ENCODE measurements around the gene GCLC.
"Not testable (repeated sequence)": the region's sequence is repeated elsewhere in the genome, so short reads cannot be mapped to it uniquely, and the experiment has no call there.

Gene GCLC

DNA sequence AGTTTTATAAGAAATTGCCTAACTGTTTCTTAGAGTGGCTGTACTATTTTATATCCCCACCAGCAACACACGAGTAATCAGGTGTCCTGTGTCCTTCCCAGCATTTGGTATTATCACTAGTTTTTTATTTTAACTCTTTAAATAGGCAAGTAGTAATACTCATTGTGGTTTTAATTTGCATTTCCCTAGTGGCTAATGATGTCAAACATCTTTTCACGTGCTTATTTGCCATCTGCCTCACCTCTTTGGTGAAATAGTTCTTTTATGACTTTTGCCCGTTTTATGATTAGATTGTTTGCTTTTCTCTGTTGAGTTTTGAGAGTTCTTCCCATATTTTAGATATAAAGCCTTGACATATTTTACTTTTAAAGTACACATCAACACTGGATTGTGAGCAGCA is 57.8 kb downstream of the GCLC start:
- DNase-seq: no peak

GRCh38 chr6:53486679-53487078 is 58.2 kb downstream of the GCLC start:
- DNase-seq: no peak

DNA sequence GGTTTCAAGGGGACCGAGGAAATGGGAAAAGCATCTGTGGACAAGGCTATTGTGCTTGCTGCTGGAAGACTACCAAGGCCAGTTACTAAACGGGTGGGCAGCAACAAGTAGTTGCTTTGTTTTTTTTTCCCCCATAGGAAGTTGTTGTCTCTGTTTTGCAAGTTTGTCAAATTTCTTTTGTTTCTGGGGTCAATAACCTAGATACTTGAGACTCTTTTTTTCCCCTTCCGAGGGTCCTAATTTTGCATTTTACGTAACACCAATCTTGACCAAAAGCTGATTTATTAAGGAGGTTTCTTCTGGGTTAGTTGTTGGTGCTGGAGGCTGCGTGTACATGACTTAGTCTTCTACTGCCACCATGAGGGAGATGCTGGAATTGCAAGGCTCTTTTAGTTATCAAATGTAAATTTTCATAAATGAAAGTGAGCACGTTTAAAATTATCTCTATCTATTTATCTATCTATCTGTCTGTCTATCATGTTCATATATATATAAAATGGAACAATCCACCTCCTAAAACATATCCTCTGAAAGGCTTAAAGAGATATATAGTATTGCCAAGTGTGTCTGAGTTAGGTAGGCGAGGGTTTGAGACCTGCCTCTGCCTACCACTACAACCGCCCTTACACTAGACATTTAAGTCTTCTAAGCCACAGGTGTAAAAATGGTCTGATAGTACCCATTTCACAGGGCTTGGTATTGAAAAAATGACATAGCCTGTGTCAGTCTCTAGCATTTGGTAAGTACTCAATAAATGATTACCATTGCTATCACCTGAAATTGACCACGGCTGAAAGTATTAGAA is 60.2 kb downstream of the GCLC start:
- DNase-seq: peak; percentile 54

- no peak for DNase-seq
These were observed 61.2 kb downstream of the GCLC start for GRCh38 chr6:53483423-53484353.

DNA sequence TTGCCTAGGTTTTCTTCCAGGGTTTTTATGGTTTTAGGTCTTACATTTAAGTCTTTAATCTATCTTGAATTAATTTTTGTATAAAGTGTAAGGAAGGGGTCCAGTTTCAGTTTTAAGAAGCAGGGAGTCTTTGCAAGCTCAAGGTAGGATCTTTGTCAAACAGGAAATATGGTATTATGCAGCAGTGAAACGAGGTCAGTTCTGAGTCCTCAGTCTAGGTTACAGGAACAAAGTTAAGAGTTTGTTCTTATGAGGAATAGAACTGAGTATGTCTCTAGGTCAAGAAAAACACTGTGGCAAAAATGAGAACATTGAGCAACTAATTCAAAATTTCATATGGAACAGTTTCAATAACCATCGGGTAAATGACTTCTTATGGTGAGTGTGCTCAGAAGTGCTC is 63.6 kb downstream of the GCLC start:
- no peak for DNase-seq

DNA sequence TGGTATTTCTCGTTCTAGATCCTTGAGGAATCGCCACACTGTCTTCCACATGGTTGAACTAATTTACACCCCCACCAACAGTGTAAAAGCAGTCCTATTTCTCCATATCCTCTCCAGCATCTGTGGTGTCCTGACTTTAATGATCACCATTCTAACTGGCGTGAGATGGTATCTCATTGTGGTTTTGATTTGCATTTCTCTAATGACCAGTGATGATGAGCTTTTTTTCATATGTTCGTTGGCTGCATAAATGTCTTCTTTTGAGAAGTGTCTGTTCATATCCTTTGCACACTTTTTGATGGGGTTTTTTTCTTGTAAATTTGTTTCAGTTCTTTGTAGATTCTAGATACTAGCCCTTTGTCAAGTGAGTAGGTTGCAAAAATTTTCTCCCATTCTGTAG is 64.1 kb downstream of the GCLC start:
- not testable (repeated sequence) for DNase-seq

GRCh38 chr6:53479871-53480270 is 65.0 kb downstream of the GCLC start:
- DNase-seq: no peak

DNA sequence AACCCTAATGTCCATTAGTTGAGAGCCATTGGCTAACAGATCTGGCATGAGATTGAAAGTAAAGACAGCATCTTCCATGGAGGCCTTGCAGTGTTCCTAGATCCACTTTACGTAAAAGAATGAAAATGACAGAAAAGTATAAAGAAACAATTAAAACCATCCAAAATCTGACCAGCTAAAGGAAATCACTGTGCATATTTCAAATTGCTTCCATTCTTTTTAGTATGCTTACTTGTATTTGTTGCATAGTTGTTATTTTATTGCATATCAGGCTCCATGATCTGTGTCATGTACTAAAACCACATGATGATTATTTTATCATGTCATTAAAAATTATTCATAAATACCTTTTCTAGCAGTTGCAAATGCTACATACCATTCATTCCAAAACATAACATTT is 67.9 kb downstream of the GCLC start:
- DNase-seq: no peak

GRCh38 chr6:53474010-53474409 is 70.9 kb downstream of the GCLC start:
- DNase-seq: no peak

GRCh38 chr6:53469163-53469562 is 75.7 kb downstream of the GCLC start:
- DNase-seq: no peak

GRCh38 chr6:53466257-53466656 is 78.6 kb downstream of the GCLC start:
- no peak for DNase-seq

DNA sequence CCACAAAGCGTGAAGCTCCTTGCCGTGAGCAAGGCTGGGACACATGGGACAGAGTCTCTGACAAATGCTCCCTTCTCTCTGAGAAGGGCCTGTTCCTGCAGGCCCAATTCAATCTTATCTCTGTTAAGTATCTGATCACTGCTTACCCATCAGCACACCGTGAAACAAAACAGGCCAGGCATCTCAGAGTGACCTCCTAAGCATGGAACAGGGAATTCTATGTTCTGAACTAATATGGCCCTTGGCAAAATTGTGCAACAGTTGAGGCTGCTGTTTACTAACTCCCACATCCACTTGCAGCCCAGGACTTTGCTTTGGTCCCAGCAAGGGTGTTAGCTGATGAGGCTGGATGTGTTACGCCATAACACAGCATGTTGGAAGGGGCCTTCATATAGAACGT is 79.2 kb downstream of the GCLC start:
- DNase-seq: no peak

- DNase-seq: no peak
These were observed 79.9 kb downstream of the GCLC start for GRCh38 chr6:53464927-53465460.

DNA sequence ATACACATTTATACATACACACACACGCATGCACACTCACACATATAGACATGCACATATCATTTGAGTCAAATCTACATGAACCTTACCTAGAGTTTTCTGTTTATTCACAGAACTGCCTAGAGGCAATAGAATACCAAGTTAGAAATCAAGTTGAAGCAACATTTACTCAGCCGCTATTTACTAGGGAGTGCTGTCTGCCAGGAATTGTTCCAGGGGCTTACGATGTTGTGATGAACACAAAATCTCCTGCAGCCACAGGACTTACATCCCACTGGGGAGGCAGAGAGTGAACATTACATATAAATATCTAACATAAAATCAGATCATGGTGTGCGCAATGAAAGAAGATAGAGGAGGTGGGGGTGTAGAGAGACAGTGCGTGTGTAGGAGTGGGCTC is 80.4 kb downstream of the GCLC start:
- no peak for DNase-seq

- peak; percentile 35 for DNase-seq
These were observed 83.2 kb downstream of the GCLC start for GRCh38 chr6:53461696-53462095.

DNA sequence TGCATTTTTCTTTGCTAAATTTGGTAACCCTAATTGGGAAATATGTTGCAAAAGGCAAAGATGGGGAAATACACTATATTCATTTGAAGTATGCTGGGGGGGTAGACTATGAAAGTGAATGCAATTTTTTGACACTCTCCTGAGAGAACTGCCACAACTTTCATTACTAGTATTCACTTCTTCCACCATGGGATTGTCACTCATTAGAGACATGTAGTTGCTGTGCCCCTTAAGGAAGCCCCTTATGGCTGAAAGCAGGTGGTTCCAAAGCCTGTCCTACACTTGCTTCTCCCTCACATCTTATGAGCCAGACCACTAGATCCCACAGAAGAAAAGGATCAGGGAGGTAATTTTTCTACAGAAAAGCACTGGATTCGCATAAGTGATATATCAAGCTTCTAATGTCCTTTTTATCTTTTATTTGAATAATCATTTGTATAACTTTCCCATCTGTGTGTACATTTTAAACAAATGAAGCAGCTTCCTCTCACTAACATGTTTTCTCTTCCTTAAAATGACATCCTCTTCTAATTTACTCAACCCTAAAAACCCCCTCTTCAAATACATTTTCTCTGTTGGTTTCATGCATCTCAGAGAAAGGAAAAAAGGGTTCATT is 83.8 kb downstream of the GCLC start:
- peak; percentile 33 for DNase-seq

DNA sequence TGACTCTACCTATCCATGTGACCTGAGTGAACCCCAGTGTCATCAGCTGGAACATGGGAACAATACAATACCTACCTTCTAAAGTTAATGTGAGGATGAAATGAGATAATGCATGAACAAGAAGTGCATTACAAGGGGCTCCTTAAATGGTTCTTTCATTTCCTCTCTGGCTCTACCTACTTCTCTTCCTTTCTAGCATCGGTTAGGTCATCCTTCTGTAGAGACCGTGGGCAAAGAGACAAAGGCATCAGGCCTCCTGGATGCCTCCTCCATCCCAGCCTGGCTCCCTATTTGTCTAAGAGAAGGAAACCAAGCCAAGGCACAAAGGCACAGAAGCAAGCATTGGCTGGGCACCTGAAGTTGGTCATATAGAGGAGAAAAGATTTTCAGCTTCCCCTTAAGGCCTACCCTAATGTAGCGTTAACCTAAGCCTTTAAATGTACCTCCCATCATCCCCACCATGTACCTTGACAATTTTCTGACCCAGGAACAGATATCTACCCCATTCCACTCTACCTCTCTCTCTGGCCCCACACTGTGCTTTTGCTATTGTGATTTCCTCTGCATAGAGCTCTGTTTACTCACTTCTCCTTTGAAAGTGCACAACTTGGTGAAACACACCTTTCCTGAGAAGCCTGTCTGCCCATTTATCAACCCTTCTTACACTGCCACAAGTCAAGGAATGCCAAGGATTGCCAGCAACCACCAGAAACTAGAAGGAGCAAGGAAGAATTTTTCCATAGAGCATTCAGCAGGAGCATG is 86.6 kb downstream of the GCLC start:
- DNase-seq: no peak

- DNase-seq: no peak
These were observed 88.1 kb downstream of the GCLC start for GRCh38 chr6:53456809-53457208.

DNA sequence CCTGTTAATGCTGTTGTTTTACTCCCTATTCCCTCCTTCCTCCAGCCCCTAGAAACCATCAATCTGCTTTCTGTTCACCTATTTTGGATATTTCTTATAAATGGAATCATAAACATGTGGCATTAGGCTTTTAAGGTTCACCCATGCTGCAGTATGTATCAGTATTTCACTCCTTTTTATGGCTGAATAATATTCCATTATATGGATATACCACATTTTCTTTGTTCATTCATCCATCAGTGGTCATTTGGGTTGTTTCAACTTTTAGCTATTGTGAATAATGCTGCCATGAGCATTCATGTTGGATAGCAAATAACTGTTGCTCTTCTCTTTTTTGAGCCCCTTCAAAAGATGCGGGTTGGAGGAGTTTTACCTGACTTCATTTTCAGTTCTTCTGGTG is 89.2 kb downstream of the GCLC start:
- DNase-seq: no peak

DNA sequence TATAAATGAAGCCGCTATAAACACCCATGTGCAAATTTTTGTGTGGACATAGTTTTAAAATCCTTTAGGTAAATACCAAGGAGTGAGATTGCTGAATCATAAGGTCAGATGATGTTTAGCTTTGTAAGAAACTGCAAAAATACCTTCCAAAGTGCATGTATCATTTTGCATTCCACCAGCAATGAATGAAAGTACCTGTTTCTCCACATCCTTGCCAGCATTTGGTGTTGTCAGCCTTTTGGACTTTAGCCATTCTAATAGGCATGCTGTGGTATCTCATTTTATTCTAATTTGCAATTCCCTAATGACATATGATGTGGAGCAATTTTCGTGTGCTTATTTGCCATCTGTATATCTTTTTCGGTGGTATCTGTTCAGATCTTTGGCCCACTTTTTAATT is 93.7 kb downstream of the GCLC start:
- no peak for DNase-seq

DNA sequence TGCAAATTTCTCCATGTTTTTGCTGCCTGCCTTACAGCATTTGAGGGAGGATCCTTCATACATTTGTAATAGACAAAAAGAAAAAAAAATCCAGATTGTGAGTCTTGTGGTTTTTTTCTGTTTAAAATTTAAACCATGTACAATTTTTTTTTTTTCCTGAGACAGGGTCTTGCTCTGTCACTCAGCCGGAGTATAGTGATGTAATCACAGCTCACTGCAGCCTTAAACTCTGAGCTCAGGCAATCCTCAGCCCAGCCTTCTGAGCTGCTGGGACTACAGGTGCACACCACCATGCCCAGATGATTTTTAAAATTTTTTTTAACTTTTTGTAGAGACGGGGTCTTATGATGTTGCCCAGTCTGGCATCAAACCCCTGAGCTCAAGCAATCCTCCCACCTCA is 97.0 kb downstream of the GCLC start:
- DNase-seq: no peak

Data from COR-L47 (cell line).